HG03280 (cell line): ENCODE results near the gene PAEP.

Experiments
- ATAC-seq: cut with Tn5 transposase; IDR thresholded peaks from one replicate; pipeline ENCODE4 v1.9.1; 2021; ENCODE audit warnings: mild to moderate bottlenecking, moderate library complexity; ENCODE audit not compliant: unreplicated experiment

PAEP gene

DNA sequence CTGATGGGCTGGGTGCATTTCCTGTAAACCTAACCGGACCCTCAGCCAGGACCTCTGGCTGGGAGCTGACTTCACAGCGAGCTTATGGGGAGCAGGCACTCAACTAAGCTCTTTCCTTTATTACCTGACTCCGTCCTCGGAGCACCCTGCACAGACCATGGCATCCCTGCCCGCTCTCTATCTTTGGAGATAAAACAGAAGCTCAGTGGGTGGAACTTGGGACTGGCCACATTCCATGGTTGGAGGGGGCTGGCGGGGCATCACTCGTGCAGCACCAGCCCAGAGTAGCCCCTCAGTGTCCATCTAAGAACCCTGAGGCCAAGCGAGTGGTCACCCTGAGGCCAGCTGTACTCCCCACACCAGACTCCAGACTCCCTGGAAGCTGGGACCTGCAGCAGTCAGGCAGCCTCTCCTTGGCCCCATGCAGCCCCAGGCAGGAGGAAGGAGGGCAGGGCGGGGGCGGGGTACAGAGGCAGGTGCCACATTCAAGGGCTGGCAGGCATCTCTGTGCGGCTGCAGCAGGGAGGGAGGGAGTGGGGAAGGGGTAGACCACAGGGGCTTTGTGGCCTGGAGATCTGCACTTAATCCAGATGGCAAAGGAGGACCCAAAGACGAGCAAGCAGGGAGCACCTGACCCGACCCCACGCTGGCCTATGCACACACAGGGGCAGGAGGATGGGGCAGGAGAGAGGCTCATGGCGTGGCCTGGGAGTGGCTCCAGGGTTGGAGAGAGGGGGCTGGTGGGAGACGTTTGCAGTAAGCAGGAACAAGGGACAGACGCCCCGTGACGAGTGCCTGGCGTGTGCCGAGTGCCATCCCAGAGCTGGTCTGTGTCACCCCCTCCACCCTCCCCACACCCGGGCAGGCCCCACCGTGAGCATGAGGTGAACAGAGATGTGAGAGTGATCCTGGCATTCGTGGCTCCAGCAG, 51.7 kb downstream of the PAEP start:
- ATAC-seq = no peak

DNA sequence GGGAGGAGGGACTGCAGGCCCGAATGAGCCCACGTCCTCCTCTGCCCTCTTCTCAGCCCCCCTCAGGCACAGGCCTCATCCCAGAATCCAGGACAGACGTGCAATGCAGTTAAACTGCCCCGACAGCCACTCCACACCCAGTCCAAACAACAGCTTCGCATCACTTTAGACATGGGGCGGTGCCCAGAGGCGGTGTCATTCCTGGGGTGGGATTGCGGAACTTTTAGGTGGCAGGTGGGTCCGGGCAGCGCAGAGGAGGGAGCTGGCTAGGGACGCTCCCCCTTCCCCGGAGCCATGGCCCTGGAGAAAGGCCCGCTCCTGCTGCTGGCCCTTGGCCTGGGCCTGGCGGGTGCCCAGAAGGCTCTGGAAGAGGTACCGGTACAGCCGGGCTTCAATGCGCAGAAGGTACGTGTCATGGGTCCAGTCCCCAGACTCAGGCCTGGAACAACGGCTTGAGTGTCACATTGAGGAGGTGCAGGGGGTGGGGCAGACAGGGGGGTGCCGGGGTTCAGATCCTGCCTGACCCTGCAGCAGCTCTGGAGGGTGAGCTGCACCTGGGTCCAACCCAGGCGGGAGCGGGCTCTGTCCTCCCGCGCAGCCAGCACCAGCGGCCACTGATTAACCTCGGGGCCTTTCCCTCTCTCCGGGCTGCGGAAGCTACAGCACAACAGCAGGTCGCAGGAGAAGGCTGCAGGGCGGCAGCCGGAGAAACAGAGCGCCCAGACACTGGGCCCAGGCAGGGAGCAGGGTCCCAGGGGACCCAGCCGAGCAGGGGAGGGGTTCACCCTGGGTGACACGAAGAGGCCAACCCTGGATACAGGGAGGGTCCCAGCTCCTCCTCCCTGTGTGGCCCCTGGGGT, 52.6 kb downstream of the PAEP start:
- ATAC-seq = no peak

DNA sequence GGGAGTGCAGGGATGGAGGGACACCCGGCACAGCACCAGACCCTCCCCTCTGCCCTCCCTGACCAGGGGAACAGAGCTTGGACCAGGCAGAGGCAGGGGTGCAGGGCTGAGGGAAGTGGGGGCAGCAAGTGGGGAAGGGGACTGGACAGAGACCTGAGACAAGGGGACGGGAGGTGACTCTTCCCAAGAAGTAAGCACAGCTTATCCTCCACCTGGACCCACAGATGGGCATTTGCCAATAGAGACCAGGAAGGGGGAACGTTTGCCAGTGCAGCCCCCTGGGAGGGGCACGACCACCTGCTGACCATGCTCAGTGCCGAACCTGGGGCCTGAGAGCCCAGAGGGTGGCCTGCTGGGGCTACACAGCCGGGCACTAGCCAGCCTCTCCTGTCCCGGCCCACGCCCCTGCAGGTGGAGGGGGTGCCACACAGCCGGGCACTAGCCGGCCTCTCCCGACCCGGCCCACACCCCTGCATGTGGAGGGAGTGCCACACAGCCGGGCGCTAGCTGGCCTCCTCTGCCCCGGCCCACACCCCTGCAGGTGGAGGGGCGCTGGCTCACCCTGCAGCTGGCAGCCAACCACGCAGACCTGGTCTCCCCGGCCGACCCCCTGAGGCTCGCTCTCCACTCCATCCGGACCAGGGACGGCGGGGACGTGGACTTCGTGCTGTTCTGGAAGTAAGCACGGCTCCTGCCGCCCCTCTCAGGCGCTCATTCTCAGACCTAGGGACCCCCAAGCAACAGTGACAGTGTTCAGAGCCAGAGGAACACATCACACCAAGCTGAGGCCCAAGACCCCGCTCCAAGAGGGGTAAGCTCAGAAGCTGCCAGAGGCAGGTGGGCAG, 53.5 kb downstream of the PAEP start:
- ATAC-seq = no peak

DNA sequence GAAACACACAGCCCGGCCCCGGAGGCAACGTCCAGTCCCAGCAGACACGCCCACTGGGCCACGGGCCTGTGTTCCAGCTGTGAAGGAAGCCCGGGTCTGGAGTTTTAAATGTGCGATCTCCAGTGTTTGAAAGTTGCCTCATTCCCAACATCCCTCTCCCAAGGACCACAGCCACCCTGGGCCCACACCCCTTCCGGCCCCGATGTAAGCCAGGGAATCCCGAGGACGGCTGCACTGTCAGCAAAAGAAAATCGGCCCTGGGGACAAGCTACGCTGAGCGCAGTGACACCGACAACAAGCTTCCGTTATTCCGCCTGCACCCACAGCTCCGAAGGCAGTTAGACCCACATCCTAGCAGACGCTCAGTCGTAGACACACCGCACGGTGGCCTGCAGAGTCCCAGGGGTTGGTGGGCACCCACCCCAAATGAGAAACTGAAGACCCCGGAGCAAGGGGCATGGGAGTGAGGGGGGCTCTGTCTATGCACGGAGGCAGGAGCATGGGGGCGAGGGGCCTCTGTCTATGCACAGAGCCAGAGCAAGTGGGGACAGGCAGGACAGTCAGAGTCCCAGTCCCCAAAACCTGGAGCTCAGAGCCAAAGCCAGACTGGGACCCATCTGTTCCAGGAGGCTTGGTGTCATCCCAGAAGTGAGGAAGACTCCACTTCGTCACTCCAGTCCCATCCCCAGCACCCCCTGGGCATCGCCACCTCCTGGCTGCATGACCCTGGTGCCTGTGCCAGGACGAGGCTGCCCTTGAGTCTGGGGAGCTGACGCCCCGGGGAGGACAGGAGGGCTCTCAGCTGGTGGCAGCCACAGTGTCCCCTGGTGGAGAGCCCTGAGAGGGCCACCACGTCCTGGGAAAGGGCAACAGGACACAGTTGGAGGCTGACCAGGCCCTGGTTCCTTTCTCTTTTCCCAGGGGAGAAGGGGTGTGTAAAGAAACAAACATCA, 54.4 kb downstream of the PAEP start:
- no peak for ATAC-seq
